B cell (primary cell): ENCODE measurements around the gene NFKBIZ. TPM values are rescaled to one million over a fixed set of nuclear protein-coding genes. Genes with fewer than 3 reads are reported as not detected.

Experiments
- polyA plus RNA-seq: library from polyadenylated mRNA; depleted of rRNA; stranded (reverse); fragments of >200 nt; gene quantifications from 2 replicates; pipeline ENCODE4 v1.2.3, GENCODE V29; 2012
- total RNA-seq, 2 donors: library from RNA; stranded (reverse); fragments of 120-200 nt in 1 of 2; gene quantifications; 1 replicate in 1 of 2; 2 replicates in 1 of 2; pipeline versions ENCODE4 v1.2.3 to v1.2.4, GENCODE V29; 2013 to 2022

Gene NFKBIZ
- total and polyA plus RNA-seq, 2 donors (not counting 1 experiment from before 2014, with no cell fraction given): 114 to 157 TPM

Other genes starting within 250 kb of the NFKBIZ start
- 40.7 and 42.6 TPM in 2 replicates for gene ZBTB11, start 172.4 kb upstream of the NFKBIZ start, total RNA-seq
- 16.3 and 41.0 TPM in 2 replicates for gene ZBTB11, start 172.4 kb upstream of the NFKBIZ start, polyA plus RNA-seq
- 1,022 and 1,072 TPM in 2 replicates for gene RPL24, start 162.8 kb upstream of the NFKBIZ start, total RNA-seq
- gene RPL24, start 162.8 kb upstream of the NFKBIZ start, polyA plus RNA-seq: 1,369 and 1,411 TPM in 2 replicates
- 15.0 and 15.4 TPM in 2 replicates for gene CEP97, start 124.9 kb upstream of the NFKBIZ start, total RNA-seq
- 2.1 and 2.2 TPM in 2 replicates for gene CEP97, start 124.9 kb upstream of the NFKBIZ start, polyA plus RNA-seq
- 18.9 and 19.7 TPM in 2 replicates for gene NXPE3, start 70.3 kb upstream of the NFKBIZ start, total RNA-seq
- gene NXPE3, start 70.3 kb upstream of the NFKBIZ start, polyA plus RNA-seq: 15.4 and 15.8 TPM in 2 replicates